CD4-positive, alpha-beta T cell treated with Interferon gamma for 1 hour (primary cell): Measurements from ENCODE around the gene LRMDA.
"Not testable (repeated sequence)": the region's sequence is repeated elsewhere in the genome, so short reads cannot be mapped to it uniquely, and the experiment has no call there.

ENCODE experiments used
- DNase-seq: peaks from one replicate; pipeline ENCODE4 v3.0.0-alpha.2; 2020

The LRMDA gene

DNA sequence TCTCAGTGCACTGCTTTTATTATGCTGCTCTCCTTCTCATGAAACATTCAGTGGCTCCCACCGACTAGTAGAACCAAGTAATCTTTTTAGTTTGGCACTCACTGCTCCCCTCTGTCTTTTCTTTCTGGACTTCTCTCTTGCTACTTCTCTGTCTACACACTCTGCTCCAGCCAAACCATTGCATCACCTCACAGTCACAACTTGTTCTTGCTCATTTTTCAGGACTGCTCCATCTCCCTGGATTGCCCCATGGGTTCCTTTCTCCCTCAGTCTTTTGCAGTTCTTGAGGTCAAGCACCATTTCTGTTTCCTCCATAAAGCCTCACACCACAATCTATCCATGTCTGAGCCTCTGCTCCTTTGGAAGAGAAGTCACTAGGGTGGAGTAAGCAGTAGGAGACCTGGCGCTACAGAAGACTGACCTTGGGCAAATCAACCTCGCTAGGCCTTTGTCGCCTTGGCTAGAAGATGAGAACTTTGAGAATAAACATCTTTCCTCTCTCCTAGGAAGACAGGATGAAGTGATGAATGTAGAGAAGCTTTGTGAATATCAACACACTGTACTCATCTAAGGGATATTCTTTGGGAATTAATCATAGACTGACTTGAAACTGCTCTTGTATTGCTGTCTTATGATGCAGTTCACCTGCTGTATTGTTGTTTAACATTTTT lies 186.2 kb downstream of the LRMDA start:
- no peak for DNase-seq

DNA sequence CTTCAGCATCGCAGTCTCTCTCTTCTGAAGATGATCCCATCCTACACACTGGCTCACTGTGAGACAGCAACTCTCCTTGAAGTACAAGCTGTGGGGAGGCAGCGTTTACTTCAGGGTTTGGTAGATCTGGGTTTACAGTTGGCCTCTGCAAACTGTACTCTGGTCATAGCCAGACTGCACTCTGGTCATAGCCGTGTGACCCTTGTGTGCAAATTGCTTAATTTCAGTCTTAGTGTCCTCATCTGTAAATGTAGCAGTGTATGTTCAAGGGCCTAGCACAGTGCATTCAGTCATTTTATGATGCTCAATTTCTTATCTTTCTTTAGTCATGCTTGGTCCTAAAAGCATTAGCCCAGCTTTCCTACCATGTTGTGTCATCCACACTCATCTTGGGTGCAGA lies 188.2 kb downstream of the LRMDA start:
- DNase-seq = no peak

- DNase-seq = no peak
These were observed 188.9 kb downstream of the LRMDA start for GRCh38 chr10:75620356-75620755.

DNA sequence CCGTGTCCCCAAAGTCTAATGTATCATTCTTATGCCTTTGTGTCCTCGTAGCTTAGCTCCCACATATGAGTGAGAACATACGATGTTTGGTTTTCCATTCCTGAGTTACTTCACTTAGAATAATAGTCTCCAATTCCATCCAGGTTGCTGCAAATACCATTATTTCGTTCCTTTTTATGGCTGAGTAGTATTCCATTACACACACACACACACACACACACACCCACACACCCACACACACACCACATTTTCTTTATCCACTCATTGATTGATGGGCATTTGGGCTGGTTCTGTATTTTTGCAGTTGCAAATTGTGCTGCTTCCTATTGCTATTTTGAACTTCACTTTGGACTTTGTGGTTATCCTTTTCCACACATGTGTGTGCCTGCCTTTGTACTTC lies 189.6 kb downstream of the LRMDA start:
- DNase-seq = not testable (repeated sequence)

GRCh38 chr10:75622503-75622902 lies 191.1 kb downstream of the LRMDA start:
- no peak for DNase-seq

- DNase-seq = no peak
These were observed 192.1 kb downstream of the LRMDA start for GRCh38 chr10:75623310-75624093.

DNA sequence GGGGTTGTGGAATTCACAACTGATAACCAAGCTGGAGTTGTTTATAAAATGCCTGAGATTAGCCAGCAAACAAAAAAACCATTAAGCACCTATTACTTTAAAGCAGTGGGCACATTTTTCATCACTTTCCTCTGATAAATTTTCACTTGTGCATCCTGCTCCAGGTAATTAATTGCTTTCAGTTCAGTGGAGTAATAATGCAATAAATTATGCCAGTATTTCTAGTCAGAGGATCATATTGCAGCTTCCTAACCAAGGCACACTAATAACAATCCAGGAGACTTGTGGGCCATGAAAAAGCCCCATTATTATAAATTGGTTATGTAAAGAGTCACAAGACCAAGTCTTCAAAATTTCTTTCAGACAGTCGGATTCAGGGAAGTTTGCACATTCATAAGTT lies 193.2 kb downstream of the LRMDA start:
- DNase-seq = no peak

GRCh38 chr10:75630746-75631145 lies 199.3 kb downstream of the LRMDA start:
- no peak for DNase-seq

GRCh38 chr10:75632805-75633462 lies 201.5 kb downstream of the LRMDA start:
- no peak for DNase-seq

GRCh38 chr10:75633568-75633967 lies 202.1 kb downstream of the LRMDA start:
- DNase-seq = no peak

GRCh38 chr10:75634947-75635346 lies 203.5 kb downstream of the LRMDA start:
- DNase-seq = no peak

- DNase-seq = no peak
These were observed 207.3 kb downstream of the LRMDA start for GRCh38 chr10:75638752-75639151.

DNA sequence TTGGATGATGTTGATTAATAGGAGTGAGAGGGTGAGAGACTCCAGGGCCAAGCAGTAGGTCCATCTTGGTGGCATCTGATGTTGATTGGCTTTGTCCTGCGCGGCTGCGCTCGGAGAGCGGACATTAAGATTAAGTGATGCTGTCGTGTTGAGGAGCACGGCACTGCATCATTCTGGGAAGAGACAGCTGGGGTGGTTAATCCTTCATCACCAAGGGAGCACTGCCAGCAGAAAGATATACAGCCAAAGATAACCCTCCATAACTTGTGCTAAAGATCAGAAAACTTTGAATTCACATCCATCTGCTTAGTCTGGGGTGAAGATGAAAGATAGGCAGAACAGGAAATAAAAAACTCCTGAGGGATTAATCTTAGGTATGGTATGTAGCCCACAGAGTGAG lies 208.3 kb downstream of the LRMDA start:
- DNase-seq = no peak

DNA sequence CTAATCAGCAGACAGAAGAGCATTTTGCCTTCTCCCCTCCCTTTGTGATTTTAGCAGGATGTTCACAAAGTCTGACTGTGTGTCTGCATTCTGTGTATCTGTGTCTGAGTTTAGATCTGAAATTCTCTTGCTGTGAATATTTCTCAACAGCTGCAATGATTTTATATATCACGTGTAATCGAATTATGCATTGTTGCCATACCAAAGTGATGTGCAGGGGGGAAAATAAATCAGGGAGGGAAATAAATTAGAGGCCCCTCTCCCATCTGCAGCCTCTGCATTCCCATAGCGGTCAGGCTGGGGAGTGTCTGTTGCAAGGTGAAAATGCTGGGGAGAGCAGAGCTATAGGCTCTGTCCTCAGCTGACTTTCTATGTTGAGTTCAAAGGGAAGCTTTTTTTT lies 209.0 kb downstream of the LRMDA start:
- no peak for DNase-seq

DNA sequence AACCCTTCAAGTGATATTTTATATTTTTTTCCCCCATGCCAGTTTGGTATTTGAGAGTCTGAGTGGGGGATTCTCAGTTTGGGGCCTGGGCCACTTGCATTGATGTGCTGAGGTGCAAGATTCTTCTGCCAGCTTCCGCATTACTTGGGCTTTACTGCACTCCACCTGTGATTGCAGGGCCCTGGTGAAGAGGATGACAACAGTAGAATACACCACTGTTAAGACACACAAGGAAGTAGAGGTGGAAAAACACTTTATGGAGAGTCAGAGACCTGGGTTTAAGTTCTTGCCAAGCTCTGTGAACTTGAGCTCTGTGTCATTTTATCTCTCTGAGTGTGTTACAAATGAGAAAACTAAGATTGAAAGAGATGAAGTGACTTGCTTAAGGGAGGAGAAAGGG lies 209.4 kb downstream of the LRMDA start:
- no peak for DNase-seq

DNA sequence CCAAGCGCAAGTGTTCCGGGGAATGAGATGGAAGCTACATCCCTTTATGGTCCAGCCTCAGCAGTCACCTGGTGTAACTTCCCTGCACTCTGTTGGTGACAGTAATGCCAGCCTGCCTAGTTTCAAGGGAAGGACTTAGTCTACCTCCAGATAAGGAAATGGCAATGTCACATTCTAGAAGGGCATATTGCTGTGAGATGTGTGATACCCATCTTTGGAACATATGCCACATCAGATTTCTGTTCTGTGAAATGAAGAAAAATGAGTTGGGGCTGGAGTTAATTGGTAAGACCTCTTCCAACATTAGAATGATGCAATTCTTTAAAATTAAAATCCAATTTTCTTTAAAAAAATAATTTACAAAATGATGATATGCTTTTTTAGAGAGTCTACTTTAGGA lies 212.0 kb downstream of the LRMDA start:
- no peak for DNase-seq

DNA sequence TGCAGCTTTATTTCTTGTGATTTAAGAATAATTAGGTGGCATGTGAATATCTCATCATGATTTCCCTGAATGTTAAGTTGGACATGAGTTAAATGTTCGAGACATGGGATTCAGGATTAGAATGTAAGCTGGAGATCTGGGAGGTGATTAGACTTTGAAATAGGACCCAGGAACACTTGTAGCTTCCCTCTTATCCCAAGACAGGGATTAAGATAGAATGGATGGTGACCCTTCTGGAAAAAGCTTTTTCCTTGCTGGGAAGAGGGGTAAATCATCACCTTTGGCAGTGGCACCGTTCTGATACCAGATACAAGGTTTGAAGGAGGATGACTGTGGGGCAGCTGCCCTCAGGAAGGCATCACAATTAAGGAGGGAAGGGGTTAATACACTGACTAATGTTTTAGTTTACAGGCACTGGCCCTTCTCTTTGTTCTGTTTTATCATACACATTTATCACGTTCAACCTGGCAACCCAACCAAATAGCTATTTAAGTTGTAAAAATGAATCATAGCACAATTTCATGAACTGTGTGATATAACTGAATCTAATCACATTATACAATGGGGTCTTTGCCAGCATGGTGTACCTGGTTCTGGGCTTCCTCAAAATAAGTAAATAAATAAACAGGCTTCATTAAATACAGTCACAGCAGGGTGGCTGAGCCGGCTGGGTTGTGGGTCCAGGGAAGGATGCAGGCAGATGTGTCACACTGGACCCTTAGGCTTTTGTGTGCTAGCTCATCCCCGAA lies 212.7 kb downstream of the LRMDA start:
- DNase-seq = no peak

DNA sequence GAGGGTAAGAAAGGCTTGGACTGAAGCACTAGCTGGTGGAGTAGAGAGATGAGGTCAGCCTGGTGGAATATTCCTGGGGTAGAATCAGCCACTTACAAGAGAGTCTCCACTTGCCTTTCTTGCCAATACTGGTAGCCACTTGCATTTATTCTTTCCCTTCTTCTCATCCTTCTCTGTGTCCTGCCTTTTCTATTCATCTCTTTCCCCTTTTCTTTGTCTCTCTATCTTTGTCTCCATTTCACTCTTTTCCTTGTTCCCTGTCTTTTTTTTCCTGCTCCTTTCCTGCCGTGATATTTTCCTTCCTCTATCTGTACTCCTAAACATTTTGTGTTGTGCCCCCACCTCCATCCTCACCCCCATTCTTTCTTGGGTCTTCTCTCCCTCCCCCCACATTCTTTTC lies 214.3 kb downstream of the LRMDA start:
- DNase-seq = no peak

GRCh38 chr10:75646218-75646915 lies 214.9 kb downstream of the LRMDA start:
- no peak for DNase-seq

- no peak for DNase-seq
These were observed 215.5 kb downstream of the LRMDA start for GRCh38 chr10:75646916-75647315.

- DNase-seq = no peak
These were observed 216.3 kb downstream of the LRMDA start for GRCh38 chr10:75647675-75648074.

- DNase-seq = no peak
These were observed 216.9 kb downstream of the LRMDA start for GRCh38 chr10:75648351-75648750.

DNA sequence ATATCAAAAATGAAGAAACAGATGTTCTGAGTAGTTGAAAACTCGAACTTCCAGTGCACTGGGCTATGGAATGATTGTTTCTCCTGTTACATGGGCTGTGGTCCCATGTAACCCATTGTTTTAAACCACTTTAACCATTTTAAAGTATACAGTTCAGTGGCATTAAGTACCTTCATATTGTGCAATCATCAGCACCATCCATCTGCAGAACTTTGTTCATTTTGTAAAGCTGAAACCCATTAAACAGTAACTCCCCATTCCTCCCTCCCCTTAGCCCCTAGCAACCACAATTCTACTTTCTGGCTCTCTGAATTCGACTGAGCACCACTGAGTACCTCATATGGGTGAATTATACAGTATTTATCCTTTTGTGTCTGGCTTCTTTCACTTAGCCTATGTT lies 217.4 kb downstream of the LRMDA start:
- no peak for DNase-seq
